HG02678 (cell line): ENCODE measurements around the gene ANKRD13D.

ENCODE experiments used
- ATAC-seq: cut with Tn5 transposase; IDR thresholded peaks from one replicate; pipeline ENCODE4 v1.9.1; 2021; ENCODE audit warnings: mild to moderate bottlenecking, moderate library complexity; ENCODE audit not compliant: unreplicated experiment

Gene ANKRD13D

GRCh38 chr11:67302571-67303131 is 13.5 kb downstream of the ANKRD13D start:
- no peak for ATAC-seq

GRCh38 chr11:67303132-67303834 is 14.2 kb downstream of the ANKRD13D start, which contains the start of gene SSH3:
Gene SSH3, plus strand, starts transcription at chr11:67303530. Its CDS starts 96 bp downstream, at chr11:67303626.
- ATAC-seq, result no peak

DNA sequence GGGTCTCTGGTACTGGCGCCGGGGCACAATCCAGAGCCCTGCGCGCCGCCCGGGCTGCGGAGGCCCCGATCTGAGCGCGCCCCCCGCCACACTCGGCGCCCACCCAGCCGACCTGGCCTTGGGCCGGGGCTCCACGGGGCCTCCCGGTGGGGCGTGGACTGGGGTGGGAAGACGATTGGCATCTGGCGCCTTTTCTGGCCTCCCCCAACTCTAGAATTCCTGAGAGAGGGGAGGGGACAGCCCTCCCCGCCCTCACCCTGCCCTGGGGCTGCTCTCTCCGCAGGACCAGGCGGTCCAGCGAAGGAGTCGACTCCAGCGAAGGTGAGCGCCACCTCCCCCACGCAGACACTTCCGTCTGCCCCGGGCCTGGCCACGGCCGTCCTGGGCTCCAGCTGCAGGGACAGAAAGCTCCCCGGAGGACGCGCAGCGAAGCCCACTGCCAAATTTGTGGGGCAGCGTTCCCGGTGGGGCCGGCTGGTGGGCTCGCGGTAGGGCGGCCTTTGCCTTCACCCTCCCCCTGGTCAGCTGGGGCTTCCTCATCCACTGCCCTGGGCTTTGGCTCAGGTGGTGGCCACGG is 14.8 kb downstream of the ANKRD13D start:
- no peak for ATAC-seq

GRCh38 chr11:67304511-67305113 is 15.5 kb downstream of the ANKRD13D start:
- no peak for ATAC-seq

DNA sequence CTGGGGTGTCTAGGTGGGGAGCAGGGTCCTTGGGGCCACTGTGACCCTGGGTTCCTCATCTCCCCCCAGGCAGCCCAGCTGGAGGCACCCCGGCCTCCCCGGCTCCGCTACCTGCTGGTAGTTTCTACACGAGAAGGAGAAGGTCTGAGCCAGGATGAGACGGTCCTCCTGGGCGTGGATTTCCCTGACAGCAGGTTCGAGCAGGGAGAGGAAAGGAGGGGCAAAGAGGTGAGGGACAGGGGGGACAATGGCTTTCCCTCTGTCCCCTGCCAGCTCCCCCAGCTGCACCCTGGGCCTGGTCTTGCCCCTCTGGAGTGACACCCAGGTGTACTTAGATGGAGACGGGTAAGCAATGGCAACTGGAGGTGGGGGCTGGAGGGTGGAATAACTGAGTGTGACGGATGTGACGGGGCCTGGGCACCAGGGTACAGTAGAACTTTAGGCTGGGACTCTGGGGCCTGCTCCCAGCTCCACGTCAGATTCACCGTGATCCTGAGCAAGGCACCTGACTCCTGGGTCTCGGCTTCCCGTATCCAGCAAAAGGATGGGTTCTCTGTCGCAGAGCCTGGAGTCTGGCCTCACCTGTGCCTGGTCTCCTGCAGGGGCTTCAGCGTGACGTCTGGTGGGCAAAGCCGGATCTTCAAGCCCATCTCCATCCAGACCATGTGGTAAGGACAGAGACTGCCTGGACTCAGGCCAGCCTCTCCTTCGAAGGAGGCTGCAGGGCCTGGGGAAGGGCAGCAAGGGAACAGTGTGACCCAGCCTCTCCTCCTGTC is 17.9 kb downstream of the ANKRD13D start:
- no peak for ATAC-seq

DNA sequence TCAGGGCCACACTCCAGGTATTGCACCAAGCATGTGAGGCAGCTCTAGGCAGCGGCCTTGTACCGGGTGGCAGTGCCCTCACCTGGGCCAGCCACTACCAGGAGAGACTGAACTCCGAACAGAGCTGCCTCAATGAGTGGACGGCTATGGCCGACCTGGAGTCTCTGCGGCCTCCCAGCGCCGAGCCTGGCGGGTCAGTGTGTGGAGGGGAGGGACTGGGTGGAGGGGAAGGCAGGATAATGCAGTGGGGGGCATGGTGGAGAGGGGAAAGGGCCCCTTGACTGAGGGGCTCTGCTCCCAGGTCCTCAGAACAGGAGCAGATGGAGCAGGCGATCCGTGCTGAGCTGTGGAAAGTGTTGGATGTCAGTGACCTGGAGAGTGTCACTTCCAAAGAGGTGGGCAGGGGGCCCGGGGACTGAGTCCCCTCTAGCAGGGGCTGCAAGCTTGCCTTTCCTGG is 18.5 kb downstream of the ANKRD13D start:
- no peak for ATAC-seq

- ATAC-seq, result no peak
Measured at GRCh38 chr11:67308031-67308866, 19.1 kb downstream of the ANKRD13D start.

DNA sequence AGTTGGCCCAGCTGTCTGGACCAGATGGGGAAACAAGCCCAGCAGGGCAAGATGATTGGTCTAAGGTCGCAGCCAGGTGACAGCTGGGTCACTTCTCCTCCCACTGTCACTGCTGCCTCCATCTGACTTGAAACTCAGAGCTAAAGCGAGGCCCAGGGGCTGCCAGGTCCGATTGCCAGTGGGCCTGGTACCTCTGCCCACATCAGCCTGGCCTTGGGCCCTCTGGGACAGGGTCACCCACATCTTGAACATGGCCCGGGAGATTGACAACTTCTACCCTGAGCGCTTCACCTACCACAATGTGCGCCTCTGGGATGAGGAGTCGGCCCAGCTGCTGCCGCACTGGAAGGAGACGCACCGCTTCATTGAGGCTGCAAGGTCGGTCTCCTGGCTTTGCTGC is 20.1 kb downstream of the ANKRD13D start:
- ATAC-seq, result no peak

DNA sequence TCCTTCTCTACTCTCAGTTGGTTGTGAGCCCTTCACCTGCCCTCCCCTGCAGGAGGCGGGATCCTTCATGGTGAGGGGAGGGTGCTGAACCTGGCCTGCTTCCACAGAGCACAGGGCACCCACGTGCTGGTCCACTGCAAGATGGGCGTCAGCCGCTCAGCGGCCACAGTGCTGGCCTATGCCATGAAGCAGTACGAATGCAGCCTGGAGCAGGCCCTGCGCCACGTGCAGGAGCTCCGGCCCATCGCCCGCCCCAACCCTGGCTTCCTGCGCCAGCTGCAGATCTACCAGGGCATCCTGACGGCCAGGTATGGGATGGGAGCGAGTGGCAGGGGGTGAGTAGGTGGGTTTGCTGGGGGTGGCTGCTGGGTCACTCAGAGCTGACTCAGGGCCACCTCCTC is 20.6 kb downstream of the ANKRD13D start:
- ATAC-seq, result no peak

GRCh38 chr11:67310246-67311050 is 21.3 kb downstream of the ANKRD13D start:
- no peak for ATAC-seq

DNA sequence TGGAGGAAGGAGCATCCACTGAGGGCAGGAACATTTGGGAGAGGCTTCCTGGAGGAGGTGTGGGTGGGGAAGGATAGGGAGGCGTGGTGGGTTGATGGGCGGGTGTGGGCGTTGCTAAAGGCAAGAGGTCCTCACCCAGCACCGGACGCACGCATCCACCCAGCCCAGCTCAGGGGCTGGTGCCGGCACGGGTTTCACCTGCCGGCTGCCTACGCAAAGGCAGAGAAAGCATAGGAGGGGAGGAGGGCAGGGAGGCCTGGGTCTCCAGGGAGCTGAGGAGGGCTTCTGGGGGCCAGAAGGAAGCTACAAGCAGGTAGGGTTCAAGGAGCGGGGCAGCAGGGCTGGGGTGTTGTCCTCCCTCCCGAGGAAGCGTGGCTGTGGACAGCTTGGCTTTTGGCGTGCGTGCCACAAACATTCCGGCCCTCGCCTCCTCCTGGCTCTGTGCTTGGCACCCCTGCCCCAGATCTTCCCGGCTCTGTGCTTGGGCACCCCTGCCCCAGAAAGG is 22.0 kb downstream of the ANKRD13D start:
- ATAC-seq, result no peak

DNA sequence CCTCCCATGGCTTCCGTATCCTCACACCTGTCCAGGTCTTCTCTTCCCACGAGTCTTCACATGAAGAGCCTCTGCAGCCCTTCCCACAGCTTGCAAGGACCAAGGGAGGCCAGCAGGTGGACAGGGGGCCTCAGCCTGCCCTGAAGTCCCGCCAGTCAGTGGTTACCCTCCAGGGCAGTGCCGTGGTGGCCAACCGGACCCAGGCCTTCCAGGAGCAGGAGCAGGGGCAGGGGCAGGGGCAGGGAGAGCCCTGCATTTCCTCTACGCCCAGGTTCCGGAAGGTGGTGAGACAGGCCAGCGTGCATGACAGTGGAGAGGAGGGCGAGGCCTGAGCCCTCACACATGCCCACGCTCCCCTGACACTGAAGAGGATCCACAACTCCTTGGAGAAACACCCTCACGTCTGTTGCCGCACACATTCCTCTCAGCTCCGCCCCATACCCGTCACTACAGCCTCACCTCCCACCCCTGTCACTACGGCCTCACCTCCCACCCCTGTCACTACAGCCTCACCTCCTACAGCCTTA is 22.5 kb downstream of the ANKRD13D start:
- ATAC-seq, result no peak

DNA sequence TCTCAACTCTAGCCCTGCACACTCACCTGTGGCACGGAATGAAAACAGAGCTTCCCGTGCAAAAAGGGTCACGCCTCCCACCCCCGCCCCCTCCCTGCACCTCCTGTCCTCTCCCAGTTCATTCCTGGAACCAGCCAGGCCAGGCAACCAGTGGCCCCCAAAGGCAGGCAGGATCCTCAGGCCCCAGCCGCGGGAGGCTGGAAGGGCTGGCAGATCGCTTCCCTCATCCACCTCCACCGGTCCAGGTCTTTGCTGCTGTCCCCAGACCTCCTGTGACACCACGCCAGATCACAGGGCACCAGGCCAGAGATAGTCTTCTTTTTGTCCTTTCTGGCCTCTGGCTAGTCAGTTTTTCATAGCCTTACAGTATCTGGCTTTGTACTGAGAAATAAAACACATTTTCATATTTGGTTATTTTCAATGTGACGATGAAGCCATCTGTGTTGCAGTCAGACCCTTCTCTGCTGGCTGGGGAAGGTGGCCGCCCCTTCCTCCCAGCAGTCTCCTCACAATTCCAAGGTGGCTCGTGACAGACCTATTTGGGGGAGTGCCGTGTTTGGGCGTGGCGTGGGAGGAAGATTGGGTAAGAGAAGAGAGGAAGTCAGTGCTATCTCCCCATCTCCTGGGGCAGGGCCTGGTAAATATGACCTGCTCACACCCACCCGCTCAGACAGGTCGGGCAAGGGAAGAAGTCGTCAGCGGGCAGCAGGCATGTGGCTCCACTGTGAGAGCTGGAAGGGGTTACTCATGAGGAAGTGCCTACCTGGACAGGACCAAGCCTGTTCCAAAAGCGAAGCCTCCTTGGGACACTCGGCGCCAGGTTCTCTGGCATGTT is 23.3 kb downstream of the ANKRD13D start:
- no peak for ATAC-seq

- no peak for ATAC-seq
Measured at GRCh38 chr11:67313125-67313890, 24.2 kb downstream of the ANKRD13D start.

DNA sequence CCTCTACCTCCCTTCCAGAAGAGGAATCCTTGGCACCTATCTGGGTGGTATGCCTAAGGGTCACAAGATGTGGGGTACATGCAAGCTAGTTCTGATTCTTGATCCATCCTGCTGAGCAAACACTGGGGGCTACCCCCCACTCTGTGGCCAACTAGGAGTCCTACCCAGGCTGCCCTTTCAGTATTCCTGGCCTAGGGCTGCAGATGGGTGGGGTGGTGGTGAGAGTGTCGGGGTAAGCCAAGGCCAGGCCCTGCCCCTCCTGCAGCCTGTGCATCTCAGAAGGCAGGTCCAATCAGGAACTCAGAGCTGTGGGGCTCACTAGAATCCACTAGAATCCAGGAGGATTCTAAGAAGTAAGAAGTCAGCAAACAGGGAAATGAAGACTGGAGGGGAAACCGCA is 25.1 kb downstream of the ANKRD13D start:
- no peak for ATAC-seq

- no peak for ATAC-seq
Measured at GRCh38 chr11:67315325-67315909, 26.3 kb downstream of the ANKRD13D start.

DNA sequence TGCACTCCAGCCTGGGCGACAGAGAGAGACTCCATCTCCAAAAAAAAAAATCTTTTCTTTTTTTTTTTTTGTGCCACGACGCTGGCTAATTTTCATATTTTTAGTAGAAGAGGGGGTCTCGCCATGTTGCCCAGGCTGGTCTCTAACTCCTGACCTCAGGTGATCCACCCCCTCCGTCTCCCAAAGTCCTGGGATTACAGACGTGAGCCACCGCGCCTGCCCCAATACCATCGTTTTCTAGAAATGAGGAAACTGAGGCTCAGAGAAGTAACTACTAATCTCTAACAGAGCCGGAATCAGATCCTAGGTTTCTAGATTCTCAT is 27.7 kb downstream of the ANKRD13D start:
- ATAC-seq, result no peak
